Measurements from ENCODE around the gene H1-8.
"Not testable (repeated sequence)": the region's sequence is repeated elsewhere in the genome, so short reads cannot be mapped to it uniquely, and the experiment has no call there.

The H1-8 gene

GRCh38 chr3:129515108-129515820 is 27.7 kb upstream of the H1-8 start:
- not testable (repeated sequence) for DNase-seq

- not testable (repeated sequence) for DNase-seq
These were observed 27.0 kb upstream of the H1-8 start for GRCh38 chr3:129515821-129516432.

- DNase-seq = no peak
These were observed 25.5 kb upstream of the H1-8 start for GRCh38 chr3:129517516-129517915.

GRCh38 chr3:129518038-129518561 is 24.9 kb upstream of the H1-8 start:
- no peak for DNase-seq

- no peak for DNase-seq
These were observed 24.4 kb upstream of the H1-8 start for GRCh38 chr3:129518581-129518980.

- no peak for DNase-seq
These were observed 23.5 kb upstream of the H1-8 start for GRCh38 chr3:129519449-129519848.

GRCh38 chr3:129519896-129520715 is 22.9 kb upstream of the H1-8 start:
- DNase-seq = no peak

GRCh38 chr3:129520960-129521359 is 22.0 kb upstream of the H1-8 start:
- no peak for DNase-seq

GRCh38 chr3:129521611-129522010 is 21.4 kb upstream of the H1-8 start:
- DNase-seq = no peak

- DNase-seq = no peak
These were observed 20.0 kb upstream of the H1-8 start for GRCh38 chr3:129522953-129523352.

GRCh38 chr3:129524081-129524480 is 18.9 kb upstream of the H1-8 start:
- DNase-seq = no peak

- DNase-seq = no peak
These were observed 17.5 kb upstream of the H1-8 start for GRCh38 chr3:129525341-129525968.

- DNase-seq = no peak
These were observed 16.7 kb upstream of the H1-8 start for GRCh38 chr3:129526121-129526900.

GRCh38 chr3:129527262-129527661 is 15.7 kb upstream of the H1-8 start:
- DNase-seq = no peak

- no peak for DNase-seq
These were observed 14.3 kb upstream of the H1-8 start, which contains the start of gene RHO for GRCh38 chr3:129528589-129529100. Gene RHO, plus strand, starts transcription at chr3:129528639. Its CDS starts 95 bp downstream, at chr3:129528734.

GRCh38 chr3:129529436-129530210 is 13.4 kb upstream of the H1-8 start:
- DNase-seq = no peak

- no peak for DNase-seq
These were observed 12.7 kb upstream of the H1-8 start for GRCh38 chr3:129530251-129530791.

GRCh38 chr3:129530821-129531220 is 12.2 kb upstream of the H1-8 start:
- no peak for DNase-seq

- DNase-seq = no peak
These were observed 11.3 kb upstream of the H1-8 start for GRCh38 chr3:129531699-129532098.

- no peak for DNase-seq
These were observed 10.7 kb upstream of the H1-8 start for GRCh38 chr3:129532261-129532660.

- no peak for DNase-seq
These were observed 9.6 kb upstream of the H1-8 start for GRCh38 chr3:129533406-129533805.
